GM18505 (cell line): Measurements from ENCODE around the gene PCCA.

Experiments
- ATAC-seq: cut with Tn5 transposase; IDR thresholded peaks from one replicate; pipeline ENCODE4 v1.9.1; 2021; ENCODE audit not compliant: unreplicated experiment
- POLR2A ChIP-seq: IDR thresholded peaks from 4 replicates; pipeline ENCODE4 v1.6.1; 2011; ENCODE audit warnings: borderline replicate concordance; ENCODE audit not compliant: insufficient read depth, insufficient read length; ENCODE audit errors: extremely low read depth

PCCA gene

DNA sequence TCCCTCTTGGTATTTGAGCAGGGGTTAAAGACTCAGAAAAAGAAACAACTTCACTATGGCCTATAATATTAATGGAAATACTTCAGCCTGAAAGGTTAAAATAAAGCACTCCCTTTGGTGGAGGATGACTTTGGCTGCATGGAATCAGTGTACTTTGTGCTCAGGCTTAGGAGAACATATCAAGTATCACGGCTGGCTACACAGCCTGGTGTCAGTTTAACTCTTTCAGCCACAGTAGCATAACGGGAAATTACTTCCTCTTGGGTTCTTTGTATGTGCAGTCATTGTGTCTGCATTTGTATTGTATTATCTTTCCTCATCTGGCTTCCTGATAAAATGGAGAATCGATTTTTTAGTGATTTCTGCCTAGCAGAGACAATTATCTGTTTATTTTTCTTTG lies 260.7 kb downstream of the PCCA start:
- no peak for ATAC-seq
- no peak for TF ChIP-seq POLR2A

DNA sequence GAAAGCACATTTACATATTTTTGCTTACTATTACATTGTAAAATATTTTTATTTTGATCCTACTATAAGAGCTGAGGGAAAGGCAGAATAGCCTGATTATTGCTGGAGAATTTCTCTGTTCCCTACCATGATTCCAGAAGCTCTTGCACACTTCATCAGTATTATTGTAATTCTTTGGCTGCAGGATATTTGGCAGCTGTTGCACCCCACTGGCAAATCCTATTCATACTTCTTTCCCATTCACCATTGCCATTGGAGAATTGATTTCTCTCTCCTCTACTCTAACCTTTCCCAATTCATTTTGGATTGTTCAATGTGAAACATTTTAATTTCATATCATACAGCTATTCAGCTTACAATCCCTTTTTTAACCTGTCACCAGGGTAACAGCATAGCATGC lies 261.7 kb downstream of the PCCA start:
- no peak for TF ChIP-seq POLR2A

DNA sequence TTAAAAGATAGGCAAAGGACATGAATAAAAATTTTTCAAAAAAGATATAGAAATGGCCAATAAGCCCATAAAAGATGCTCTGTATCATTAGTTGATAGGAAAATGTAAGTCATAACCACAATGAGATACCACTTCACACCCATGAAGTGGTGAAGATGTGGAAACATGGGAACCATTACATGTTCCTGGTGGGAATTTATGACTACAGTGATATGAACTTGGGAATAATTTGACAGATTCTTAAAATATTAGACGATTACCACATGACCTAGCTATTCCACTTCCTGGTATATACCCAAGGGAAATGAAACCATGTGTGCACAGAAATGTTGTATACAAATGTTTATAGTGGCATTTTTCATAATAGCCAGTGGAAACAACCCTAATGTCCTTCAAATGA lies 267.5 kb downstream of the PCCA start:
- no peak for ATAC-seq
- TF ChIP-seq POLR2A: no peak

More for the DNA sequence above, 261.7 kb downstream of the PCCA start:
- no peak for ATAC-seq

DNA sequence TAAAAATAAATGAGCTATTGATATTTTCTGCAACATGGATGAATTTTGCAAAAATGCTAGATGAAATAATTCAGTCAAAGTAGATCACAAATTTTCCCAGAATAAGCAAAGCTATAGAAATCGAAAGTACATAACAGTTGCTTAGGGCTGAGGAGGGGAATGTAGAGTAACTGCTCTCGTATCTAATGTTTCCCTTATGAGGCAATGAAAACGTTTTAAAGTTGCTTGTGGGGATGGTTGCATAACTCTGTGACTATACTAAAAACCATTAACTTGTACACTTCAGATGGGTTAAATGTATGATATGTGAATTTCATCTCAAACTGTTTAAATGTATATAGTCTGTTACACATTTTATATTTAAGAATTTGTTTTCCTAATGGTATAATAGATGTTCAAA lies 268.0 kb downstream of the PCCA start:
- no peak for ATAC-seq
- TF ChIP-seq POLR2A: no peak

DNA sequence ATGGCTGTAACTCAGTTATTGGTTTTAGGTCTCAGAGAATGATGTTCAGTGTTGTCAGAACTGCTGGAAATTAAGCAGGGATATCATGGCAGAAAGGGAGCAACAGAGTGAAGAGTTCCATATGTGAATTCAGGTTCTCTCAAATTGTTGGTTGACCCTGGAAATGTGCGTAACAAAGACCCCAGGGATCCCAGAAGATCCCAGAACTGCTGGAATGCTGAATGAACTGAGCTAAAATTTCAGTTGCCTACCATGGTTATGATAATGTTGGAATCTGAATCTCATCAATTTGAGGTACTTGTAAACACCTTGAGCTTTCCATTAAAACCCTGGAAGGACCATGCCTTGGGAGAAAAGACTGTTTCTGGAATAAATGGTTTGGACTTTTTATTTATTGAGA lies 268.9 kb downstream of the PCCA start:
- ATAC-seq: no peak
- TF ChIP-seq POLR2A: no peak

DNA sequence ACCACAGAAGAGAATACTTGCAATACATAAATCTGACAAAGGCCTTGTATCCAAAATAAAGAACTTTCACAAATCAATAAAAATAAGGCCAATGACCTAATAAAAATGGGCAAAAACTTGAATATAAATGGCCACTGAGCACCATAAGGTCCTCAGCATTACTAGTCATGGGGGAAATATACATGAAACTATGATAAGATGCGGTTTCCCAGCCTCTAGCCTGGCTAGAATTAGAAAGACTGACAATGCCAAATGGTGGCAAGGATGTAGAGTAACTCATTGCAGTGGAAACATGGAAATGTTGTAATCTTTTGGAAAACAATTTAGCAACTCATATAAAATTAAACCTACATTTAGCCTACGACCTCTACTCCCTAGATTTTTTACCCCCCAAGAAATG lies 272.6 kb downstream of the PCCA start:
- no peak for ATAC-seq
- TF ChIP-seq POLR2A: no peak

DNA sequence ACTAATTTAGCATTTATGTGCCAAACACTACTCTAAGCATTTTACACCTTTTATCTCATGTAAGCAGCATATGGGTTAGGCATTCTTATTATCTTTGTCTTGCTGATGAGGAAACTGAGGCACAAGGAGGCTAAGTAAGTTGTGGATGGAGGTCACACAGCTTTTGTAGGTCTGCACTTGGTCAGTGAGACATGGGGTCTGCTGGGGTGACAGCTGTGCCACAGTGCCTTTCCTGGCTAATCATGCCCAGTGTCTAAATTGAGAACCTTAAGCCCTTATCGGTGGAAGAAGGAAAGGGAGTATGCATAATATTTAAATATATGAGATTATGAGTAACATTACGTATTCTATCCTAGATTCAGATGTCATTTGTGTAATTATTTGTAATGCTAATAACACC lies 273.5 kb downstream of the PCCA start:
- no peak for ATAC-seq
- TF ChIP-seq POLR2A: no peak

DNA sequence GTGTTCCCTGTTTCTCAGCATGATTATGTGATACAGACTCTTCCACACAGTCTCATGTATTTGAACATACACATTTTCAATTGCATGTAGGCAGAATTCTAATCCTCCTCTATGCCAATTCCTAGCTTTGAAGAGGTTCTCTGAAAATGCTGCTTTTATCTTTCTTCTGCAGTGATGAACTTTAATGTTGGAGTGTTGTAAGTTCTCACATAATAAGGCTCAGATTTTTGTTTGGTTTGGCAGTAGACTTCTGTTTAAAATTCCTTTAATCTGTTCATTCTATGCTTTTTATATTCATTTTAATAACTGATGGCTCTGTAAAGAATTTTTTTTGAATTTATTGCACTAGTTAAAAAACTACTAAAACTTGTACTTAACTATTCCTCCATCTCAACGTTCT lies 273.9 kb downstream of the PCCA start:
- no peak for TF ChIP-seq POLR2A
- no peak for ATAC-seq

DNA sequence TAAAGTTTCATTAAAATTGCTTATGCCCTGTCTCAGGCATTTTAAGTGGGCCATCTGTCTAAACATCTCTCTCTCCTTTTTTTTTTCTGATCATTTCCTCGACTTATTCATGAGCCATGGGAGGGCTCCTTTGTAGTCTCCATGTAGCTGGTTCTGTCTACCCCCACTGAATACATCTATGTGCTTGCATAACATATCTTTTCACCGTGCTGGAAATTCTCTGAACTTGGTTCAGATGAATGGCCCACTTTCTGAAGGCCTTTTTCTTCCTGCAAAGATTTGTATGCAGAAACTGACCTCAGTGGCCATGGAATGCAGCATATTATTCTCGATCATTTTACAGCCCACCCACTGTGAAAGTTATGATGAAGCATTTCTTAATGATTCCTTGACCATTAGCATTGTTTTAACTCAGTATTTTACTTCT lies 274.4 kb downstream of the PCCA start:
- TF ChIP-seq POLR2A: no peak
- no peak for ATAC-seq

DNA sequence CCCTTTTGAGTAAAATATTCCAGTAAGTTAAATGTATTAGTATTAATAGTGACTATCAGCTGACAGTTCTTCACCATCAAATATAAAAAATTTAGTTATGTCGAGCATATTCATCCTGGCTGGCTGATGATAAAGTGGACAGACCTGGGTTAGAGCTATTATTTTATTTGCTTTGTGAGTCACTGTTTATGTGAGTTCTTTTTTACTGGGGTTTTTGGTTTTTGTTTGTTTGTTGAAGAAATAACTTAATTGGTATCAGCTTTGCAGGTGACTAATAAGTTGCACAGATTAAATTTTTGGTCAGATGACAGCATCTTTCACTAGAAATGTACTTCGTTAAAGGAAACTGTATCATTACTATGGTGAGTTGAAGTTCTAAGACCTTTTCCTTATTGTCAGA lies 275.0 kb downstream of the PCCA start:
- no peak for TF ChIP-seq POLR2A
- no peak for ATAC-seq

DNA sequence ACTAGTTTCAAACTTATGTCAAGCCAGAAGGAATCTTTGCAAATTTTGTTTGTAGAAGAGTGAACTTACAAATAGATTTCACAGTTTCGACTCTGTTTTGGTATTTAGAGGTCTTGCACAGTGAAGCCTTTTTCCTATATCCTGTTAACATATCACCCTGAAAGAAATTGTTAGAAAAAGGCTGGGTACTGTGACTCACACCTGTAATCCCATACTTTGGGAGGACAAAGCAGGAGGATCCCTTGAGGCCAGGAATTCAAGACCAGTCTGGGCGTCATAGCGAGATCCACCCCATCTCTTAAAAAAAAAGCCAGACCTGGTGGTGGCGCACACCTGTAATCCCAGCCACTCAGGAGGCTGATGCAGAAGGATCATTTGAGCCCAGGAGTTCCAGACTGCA lies 275.7 kb downstream of the PCCA start:
- no peak for TF ChIP-seq POLR2A
- ATAC-seq: no peak

DNA sequence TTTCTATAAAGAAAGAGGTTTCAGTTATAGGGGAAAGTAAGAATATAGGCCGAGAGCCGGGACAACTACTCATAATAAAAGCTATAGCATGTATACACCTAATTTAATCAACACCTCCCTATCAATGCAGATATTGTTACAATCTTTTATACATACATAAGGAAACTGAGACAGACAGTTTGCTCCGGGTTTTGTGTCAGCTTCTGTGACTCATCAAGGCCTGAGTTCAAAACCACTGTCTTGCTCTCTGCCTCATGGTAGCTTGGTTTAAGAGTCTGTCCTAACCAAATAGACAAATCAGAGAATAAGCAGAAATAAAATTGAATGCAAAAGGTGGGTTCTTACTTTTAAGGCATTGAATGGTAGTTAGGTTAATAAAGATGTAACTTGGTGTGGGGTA lies 276.8 kb downstream of the PCCA start:
- ATAC-seq: no peak
- TF ChIP-seq POLR2A: no peak

DNA sequence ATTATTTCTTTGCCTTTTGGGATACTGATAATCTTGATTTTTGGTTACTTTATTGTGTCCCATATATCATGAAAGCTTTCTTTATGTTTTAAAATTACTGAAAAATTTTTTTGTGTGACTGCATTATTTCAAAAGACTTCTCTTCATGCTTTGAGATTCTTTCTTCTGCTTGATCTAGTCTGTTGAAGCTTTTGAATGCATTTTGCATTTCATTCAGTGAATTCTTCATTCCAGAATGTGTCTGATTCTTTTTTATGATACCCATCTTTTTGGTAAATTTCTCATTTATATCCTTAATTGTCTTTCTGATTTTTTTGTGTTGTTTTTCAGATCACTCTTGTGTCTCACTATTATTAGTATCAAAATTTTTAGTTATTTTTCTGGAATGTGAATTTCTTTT lies 289.6 kb downstream of the PCCA start:
- ATAC-seq: no peak
- no peak for TF ChIP-seq POLR2A

DNA sequence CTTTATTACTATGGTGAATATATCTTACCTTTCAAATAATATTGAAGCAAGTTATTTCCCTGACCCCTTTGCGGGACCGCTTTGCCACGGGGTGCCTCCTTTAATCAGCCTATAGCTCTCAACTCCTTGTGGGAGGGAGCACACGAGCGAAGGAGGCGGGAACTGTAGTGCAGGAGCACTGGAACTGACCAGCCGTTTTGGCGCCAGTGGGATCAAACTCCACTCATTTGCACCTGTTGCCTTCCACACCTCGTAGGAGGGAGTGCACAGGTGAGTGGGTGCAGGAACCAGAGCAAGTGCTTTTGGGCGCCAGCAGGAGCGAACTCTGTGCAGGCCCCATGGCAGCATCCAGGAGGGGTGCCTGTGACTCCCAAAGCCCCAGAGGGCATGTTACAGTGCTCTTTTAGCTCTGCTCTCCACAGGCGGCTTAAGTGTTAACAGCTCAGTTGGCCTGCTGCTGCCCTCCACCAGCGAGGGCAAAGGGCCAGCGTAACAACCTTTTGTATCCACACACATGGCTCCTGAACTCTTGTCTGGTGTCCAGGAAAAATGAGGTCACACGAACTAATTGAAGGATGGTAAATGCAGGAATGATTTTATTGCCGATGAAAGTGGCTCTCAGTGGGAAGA lies 292.8 kb downstream of the PCCA start:
- no peak for ATAC-seq
- no peak for TF ChIP-seq POLR2A

DNA sequence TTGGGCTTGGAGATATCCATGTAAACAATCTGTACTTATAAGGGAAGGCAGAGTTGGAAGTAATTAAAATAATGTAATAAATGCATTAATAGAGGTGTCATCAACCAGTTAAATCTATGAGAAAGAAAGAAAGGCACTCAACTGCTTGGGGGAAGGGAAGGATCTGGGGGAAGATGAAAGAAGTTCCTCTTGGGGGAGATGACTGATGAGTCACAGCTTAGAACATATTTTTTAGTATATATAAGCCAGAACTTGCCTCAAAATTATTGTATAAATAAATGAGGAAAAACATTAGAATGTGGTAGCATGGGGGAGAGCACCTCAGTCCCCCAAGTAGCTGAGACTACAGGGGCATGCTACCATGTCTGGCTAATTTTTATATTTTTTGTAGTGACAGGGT lies 293.9 kb downstream of the PCCA start:
- TF ChIP-seq POLR2A: no peak
- no peak for ATAC-seq
